Medulla oblongata (tissue), 1 donor: ENCODE data around the gene RAD17.
"Not testable (repeated sequence)": the region's sequence is repeated elsewhere in the genome, so short reads cannot be mapped to it uniquely, and the experiment has no call there.

Experiments used
- DNase-seq: peaks from one replicate; pipeline ENCODE4 v3.0.0-alpha.2; 2015; ENCODE audit errors: extremely low spot score

RAD17 gene

GRCh38 chr5:69374911-69375446 lies 5.4 kb downstream of the RAD17 start:
- no peak for DNase-seq

DNA sequence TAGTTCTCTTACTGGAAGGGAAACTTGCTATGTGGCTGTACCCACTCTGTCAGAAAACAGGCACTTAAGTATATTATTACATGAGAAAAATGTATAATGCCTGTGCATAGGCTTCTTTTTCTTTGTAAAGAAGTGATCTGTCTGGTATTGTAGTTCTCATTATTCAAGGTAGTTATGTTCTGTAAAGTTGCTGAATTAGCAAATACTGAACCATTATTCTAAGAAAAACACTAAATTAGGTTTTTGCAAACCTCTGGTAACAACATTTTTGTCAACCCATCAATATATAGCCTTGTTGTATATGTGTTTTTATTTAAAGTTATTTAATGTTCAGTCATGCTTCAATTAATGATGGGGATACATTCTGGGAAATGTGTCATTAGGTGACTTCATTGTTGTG lies 8.8 kb downstream of the RAD17 start:
- no peak for DNase-seq

- DNase-seq = no peak
Observed at GRCh38 chr5:69404659-69405330, 35.2 kb downstream of the RAD17 start.

DNA sequence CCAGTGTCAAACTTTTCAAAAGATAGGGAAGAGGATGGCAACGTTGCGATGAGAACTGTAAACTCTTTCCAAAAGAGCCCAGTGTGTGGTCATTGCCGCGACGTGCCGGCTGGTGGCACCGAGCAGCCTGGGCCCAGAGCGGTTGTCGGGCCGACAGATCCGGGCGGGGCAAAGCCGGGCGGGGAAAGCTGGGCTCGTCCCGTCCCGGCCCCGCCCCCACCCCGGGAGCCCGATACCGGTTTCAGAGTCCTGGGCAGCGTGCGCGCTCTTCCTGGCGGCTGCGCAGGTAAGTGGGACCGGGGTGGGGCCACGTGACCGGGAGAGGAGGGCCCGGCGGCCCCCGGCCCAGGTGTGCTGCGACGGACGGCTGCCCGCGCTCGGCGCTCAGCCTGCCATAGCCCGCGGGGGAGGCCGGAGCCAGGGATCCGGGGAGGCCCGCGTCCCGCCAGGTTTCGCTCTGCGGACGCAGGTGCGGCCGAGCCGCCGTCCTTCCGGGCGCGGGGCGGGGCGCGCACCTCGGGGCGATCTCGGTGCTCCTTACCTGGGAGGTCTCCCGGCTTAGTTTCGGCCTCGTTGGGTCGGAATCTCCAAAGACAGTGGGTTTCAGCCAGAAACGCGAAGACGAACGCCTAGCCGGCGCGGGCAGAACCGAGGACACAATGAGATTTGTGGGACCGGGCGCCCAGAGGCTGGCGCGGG lies 45.4 kb downstream of the RAD17 start, which contains the start of gene MARVELD2:
Gene MARVELD2 (plus strand): TSS at position 232 of the 699 bp plus-strand sequence. CDS start 4,270 bp downstream, outside the sequence.
- DNase-seq = peak; percentile 14

DNA sequence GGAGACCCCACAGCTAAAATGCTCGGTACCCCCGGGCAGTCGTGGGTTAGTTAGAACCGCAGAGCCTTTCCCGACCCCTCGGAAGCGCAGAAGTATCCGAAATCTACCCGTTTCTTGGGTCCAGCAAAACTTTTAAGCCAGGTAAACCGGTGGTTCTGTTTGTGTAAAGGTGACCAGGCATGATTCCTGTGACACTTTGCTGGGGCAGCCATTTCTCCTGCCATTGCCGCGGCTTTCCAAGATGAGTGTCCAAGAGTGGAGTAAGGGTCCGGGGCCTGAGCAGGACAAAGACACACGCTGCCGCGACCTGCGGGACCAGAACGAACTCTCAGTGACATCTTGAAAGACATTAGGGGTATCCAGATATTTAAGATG lies 46.0 kb downstream of the RAD17 start:
- no peak for DNase-seq

- DNase-seq = no peak
Observed at GRCh38 chr5:69416180-69416579, 46.6 kb downstream of the RAD17 start.

DNA sequence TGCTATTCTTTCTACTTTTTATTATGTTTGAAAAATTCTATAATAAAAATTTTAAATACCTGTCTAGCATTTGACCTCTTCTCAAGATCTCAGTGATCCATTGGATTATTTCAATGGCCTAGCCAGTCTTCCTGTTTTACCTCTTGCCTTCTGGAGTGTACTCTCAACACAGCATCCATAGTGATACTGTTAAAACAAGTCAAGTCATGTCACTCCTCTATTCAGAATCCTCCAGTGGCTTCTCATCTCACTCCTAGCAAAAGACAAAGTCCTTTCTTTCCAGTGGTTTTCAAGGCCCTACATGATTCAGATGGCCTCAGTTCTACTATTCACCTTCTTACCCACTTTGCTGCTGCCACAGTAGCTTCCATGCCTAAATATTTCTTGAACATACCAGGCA lies 47.1 kb downstream of the RAD17 start:
- no peak for DNase-seq

DNA sequence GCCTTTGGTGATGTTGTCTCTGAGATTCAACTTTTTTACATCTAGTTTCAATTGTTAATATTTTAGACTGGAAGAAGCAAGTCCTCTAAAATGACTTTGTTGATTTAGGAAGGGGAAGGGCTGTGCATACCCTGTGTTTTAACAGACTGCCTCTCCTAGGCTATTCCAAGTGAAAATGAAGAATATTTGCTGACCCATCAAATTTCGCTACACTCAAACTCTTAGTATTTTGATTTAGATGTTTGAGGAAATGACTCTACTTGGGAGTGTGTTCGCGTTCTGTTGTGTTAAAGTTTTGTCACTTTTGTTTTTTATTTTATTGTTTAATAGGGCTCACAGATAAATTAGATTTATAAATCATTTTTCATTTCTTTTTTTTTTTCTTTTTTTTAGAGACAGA lies 48.9 kb downstream of the RAD17 start:
- DNase-seq = no peak

- no peak for DNase-seq
Observed at GRCh38 chr5:69431424-69432303, 62.0 kb downstream of the RAD17 start.

GRCh38 chr5:69432412-69433206 lies 63.0 kb downstream of the RAD17 start:
- DNase-seq = no peak

DNA sequence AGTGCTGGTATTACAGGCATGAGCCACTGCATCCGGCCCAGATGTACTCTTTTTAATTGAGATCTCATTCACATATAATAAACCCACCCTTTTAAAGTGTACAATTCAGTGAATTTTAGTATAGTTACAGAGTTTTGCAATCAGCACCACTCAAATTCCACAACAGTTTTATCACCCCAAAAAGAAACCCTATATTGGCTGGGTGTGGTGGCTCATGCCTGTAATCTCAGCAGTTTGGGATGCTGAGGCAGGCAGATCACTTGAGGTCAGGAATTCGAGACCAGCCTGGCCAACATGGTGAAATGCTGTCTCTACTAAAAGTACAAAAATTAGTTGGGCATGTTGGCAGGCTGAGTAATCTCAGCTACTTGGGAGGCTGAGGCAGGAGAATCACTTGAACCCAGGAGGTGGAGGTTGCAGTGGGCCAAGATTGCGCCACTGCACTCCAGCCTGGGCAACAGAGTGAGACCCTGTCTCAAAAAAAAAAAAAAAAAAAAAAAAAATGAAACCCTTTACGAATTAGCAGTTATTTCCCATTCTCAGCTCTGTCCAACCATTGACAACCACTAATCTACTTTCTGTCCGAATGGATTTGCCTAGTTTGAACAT lies 65.8 kb downstream of the RAD17 start:
- DNase-seq = not testable (repeated sequence)

DNA sequence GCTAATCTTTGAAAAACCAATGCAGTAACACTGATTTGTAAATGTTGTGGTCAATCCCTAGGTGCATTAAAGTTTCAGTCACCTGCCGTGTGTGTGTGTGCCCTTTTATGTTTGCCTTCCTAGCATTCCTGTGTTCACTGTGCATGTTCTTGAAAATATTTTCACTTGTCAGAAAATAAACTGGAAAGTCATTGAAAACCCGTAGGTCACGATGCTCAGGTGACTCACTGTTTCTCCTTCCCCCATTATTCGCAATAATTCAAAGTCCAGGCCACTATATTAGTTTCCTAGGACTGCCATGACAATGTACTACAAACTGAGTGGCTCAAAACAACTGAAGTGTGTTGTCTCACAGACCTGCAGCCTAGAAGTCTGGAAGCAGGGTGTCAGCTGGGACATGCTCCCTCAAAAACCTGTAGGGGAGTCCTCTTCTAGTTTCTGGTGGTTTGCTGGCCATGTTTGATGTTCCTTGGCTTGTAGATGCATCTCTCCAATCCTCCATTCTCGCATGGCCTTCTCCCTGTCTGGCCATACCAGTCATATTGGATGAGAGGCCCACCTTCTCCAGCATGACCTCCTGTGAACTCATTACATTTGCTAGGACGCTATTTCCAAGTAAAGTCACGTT lies 74.6 kb downstream of the RAD17 start:
- DNase-seq = no peak

DNA sequence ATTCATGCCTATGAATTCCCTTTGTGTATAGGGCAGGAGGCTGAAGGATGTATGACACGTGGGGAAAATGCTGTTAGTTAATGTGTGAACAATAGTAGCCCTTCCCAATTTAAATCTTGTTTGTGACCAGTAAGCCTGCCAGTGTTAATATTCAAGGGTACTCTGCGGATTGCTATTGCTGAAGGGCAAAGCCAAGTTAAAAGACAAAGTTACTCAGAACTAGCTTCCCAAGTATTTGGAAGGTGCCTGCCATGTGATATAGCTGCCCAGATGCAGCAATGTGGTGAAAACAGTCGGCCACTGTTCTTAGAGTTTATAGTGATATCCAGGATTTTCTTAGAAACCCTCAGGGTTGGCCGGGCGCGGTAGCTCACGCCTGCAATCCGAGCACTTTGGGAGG lies 79.9 kb downstream of the RAD17 start:
- DNase-seq = no peak

DNA sequence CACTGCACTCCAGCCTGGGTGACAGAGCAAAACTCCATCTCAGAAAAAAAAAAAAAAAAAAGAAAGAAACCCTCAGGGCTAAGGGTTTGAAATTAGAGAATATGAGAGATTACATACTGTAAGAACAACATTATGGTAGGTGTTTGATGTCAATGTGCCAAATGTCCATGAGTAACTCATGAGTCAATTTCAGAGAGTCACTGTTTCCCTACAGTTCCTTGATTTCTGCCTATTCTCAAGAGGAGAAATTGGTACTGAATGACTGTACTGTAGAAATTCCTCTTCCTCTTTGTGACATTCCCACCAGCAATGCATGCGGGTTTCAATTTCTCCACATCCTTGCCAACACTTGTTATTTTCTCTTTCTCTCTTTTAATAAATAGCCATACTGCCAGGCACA lies 80.5 kb downstream of the RAD17 start:
- no peak for DNase-seq

- DNase-seq = not testable (repeated sequence)
Observed at GRCh38 chr5:69450527-69450926, 80.9 kb downstream of the RAD17 start.

GRCh38 chr5:69451941-69452647 lies 82.5 kb downstream of the RAD17 start:
- DNase-seq = no peak

DNA sequence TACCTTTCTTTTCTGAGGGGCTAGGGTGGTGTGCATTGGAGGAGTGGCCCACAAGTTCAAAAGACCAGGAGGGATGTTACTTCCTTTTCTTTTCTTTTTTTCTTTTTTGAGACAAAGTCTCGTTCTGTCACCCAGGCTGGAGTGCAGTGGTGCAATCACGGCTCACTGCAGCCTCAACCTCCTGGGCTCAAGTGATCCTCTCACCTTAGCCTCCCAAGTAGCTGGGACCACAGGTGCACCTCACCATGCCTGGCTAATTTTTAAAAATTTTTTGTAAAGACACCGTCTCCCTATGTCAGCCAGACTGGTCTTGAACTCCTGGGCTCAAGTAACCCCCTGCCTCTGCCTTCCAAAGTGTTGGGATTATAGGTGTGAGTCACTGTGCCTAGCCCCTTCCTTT lies 83.9 kb downstream of the RAD17 start:
- DNase-seq = not testable (repeated sequence)

DNA sequence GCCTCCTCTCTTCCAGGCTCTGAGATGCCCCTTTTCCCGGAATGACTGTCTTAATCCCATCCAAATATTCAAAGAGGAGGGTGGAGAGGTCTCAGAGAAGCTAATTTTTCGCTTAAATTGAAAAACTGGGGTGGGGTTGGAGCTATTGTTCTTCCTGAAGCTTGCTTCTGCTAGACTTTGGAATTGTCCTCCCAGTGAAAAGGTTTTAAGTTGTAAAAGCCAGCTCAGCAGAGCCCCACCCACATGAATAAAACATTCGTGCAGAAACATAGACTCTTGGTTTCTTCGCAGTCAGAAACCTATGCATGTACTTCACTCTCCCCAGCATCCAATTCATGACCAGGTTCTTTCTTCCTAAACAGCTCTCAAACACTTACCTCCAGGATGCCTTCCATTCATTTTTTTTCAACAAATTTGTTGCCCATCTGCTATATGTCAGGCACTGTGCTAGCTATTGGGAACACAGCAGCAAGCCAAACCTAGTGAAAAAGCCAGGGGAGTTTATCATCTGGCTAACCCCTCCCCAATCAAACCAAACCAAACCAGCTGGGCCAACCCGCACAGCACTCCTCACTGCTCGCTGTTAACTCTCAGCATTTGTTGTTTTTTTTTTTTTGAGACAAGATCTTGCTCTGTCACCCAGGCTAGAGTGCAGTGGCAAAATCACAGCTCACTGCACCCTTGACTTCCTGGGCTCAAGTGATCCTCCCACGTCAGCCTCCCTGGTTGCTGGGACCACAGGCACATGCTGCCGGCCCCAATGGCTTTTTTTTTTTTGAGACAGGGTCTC lies 85.0 kb downstream of the RAD17 start:
- DNase-seq = no peak

GRCh38 chr5:69455428-69455988 lies 85.9 kb downstream of the RAD17 start:
- not testable (repeated sequence) for DNase-seq
